Adrenal gland (tissue), 5 donors: ENCODE results near the gene DSCAML1.

Source experiments
- CTCF ChIP-seq, 6 experiments: fragments of 450-650 bp in 4 of 6; fragments of 200-600 bp in 2 of 6; sonication (generic) in 1 of 6; IDR thresholded peaks; 1 replicate in 5 of 6; 2 replicates in 1 of 6; pipeline versions ENCODE4 v1.5.1 to v1.8.0; 2016 to 2021; ENCODE audit warnings: antibody characterized with exemption in 6 of 6, mild to moderate bottlenecking in 2 of 6, moderate library complexity in 1 of 6
- POLR2A ChIP-seq, 2 donors: fragments of 450-650 bp; IDR thresholded peaks; one replicate each; pipeline ENCODE4 v1.6.1; 2017; ENCODE audit warnings: antibody characterized with exemption in 2 of 2, mild to moderate bottlenecking in 2 of 2, moderate library complexity in 1 of 2
- donor health status: DM: no; HTN: no; CAD: no.

DNA sequence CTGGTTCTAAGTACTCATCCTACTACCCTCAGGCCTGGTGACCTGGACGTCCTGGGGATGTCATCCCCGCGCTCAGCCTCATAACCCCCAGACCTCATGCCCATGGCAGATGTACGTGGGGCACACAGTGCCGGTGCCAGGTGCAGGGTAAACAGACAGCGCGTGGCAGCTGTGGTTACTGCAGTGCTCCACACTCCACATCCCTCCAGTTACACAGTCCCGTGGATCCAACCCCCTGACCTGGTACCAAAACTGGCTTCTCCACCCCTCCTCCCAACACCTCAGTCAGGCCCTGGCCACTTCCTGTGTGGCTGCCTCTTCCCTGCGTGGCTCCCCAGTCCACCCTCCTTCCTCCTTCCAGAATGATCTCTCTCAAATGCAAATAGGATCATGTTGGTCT, 95.2 kb downstream of the DSCAML1 start:
- TF ChIP-seq CTCF (IDR thresholded peaks at IDR 0.05) (no peak), POLR2A (IDR thresholded peaks at IDR 0.05) (no peak)
